HEK293T (cell line): ENCODE data around the gene HGFAC.

Experiments
- ARNT ChIP-seq: fragments of 450-650 bp; IDR thresholded peaks from 2 replicates; pipeline ENCODE4 v1.6.1; 2017; ENCODE audit warnings: mild to moderate bottlenecking
- CTBP1 ChIP-seq: fragments of 450-650 bp; IDR thresholded peaks from 2 replicates; pipeline ENCODE4 v1.6.1; 2016; ENCODE audit warnings: borderline replicate concordance
- L3MBTL2 ChIP-seq: fragments of 450-650 bp; conservative IDR thresholded peaks from 2 replicates; pipeline ENCODE4 v1.6.1; 2016; ENCODE audit warnings: mild to moderate bottlenecking
- LEF1 ChIP-seq: fragments of 450-650 bp; IDR thresholded peaks from 2 replicates; pipeline ENCODE4 v1.6.1; 2017; ENCODE audit warnings: mild to moderate bottlenecking, borderline replicate concordance
- SP1 ChIP-seq: fragments of 450-650 bp; IDR thresholded peaks from 2 replicates; pipeline ENCODE4 v1.6.1; 2017
- SUZ12 ChIP-seq: fragments of 450-650 bp; IDR thresholded peaks from 2 replicates; pipeline ENCODE4 v1.6.1; 2016; ENCODE audit warnings: mild to moderate bottlenecking
- ZNF384 ChIP-seq: fragments of 450-650 bp; IDR thresholded peaks from 2 replicates; pipeline ENCODE4 v1.6.1; 2016
- TF ChIP-seq, protein P1 (sequence below): fragments of 450-650 bp; IDR thresholded peaks from 2 replicates; pipeline ENCODE4 v1.6.1; 2016

DNA sequence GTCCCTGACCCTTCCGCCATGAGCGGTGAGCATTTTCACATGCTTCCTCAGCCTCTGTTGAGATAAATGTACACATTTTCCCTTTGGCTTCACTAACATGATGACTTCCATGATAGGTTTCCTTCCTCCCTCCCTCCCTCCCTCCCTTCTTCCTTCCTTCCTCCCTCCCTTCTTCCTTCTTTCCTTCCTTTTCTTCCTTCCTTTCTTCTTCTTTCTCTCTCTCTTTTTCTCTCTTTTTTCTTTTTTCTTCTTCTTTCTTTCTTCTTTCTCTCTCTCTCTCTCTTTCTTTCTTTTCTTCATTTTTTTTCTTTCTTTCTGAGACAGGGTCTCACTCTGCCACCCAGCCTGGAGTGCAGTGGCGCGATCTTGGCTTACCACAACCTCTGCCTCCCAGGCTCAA, 8.9 kb downstream of the HGFAC start:
- no peak for TF ChIP-seq CTBP1
- TF ChIP-seq, protein P1, sequence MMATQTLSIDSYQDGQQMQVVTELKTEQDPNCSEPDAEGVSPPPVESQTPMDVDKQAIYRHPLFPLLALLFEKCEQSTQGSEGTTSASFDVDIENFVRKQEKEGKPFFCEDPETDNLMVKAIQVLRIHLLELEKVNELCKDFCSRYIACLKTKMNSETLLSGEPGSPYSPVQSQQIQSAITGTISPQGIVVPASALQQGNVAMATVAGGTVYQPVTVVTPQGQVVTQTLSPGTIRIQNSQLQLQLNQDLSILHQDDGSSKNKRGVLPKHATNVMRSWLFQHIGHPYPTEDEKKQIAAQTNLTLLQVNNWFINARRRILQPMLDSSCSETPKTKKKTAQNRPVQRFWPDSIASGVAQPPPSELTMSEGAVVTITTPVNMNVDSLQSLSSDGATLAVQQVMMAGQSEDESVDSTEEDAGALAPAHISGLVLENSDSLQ, result no peak
- TF ChIP-seq ARNT, result no peak
- no peak for TF ChIP-seq LEF1
- TF ChIP-seq L3MBTL2, result no peak
- TF ChIP-seq ZNF384, result no peak
- no peak for TF ChIP-seq SUZ12
- TF ChIP-seq SP1, result no peak
